Stimulated activated CD4-positive, alpha-beta T cell treated with anti-CD3 and anti-CD28 coated beads, Interleukin-1b, Interleukin-23, amount 100 ng/mL, for 1 hour (primary cell): ENCODE results near the gene CCR8.
A peak's percentile ranks its signal among the peaks of the same experiment; 100 is the strongest.

Experiments
- DNase-seq, 2 donors: peaks; one replicate each; pipeline ENCODE4 v3.0.0-alpha.2; 2020; ENCODE audit warnings: low read depth in 2 of 2

Gene CCR8

GRCh38 chr3:39329493-39329892, at the start of gene CCR8:
CCR8 (plus strand) TSS chr3:39329709; CDS start chr3:39332332, 2,623 bp downstream.
- no peak for DNase-seq

GRCh38 chr3:39279745-39280517, 49.6 kb upstream of the CCR8 start, which contains the start of gene CX3CR1:
CX3CR1 (minus strand) TSS chr3:39280036; CDS start chr3:39266509, 13,527 bp downstream.
- DNase-seq: no peak

GRCh38 chr3:39280571-39280970, 48.9 kb upstream of the CCR8 start:
- no peak for DNase-seq

- DNase-seq: no peak
Measured at GRCh38 chr3:39281533-39281932, 48.0 kb upstream of the CCR8 start.

- DNase-seq: no peak
Measured at GRCh38 chr3:39282057-39282456, 47.5 kb upstream of the CCR8 start.

GRCh38 chr3:39284457-39284881, 45.0 kb upstream of the CCR8 start:
- no peak for DNase-seq

- DNase-seq: no peak
Measured at GRCh38 chr3:39285332-39285731, 44.2 kb upstream of the CCR8 start.

- DNase-seq: no peak
Measured at GRCh38 chr3:39286771-39287170, 42.7 kb upstream of the CCR8 start.

GRCh38 chr3:39287216-39288164, 42.0 kb upstream of the CCR8 start:
- no peak for DNase-seq

GRCh38 chr3:39288300-39288808, 41.2 kb upstream of the CCR8 start:
- DNase-seq: peak; percentile 58 to 59

- DNase-seq: no peak
Measured at GRCh38 chr3:39289107-39289506, 40.4 kb upstream of the CCR8 start.

- no peak for DNase-seq
Measured at GRCh38 chr3:39290255-39290654, 39.3 kb upstream of the CCR8 start.

- peak; percentile 42 to 57 for DNase-seq
Measured at GRCh38 chr3:39291903-39292329, 37.6 kb upstream of the CCR8 start.

- no peak for DNase-seq
Measured at GRCh38 chr3:39292961-39293360, 36.5 kb upstream of the CCR8 start.

- DNase-seq: no peak
Measured at GRCh38 chr3:39294446-39295183, 34.9 kb upstream of the CCR8 start.

GRCh38 chr3:39295184-39295775, 34.2 kb upstream of the CCR8 start:
- DNase-seq: no peak

GRCh38 chr3:39296197-39297077, 33.1 kb upstream of the CCR8 start:
- DNase-seq: no peak

GRCh38 chr3:39299279-39299678, 30.2 kb upstream of the CCR8 start:
- DNase-seq: no peak

GRCh38 chr3:39302178-39302577, 27.3 kb upstream of the CCR8 start:
- no peak for DNase-seq

GRCh38 chr3:39313289-39313688, 16.2 kb upstream of the CCR8 start:
- no peak for DNase-seq
